Activated CD8-positive, alpha-beta T cell treated with anti-CD3 and anti-CD28 coated beads for 36 hours (primary cell): ENCODE results near the gene CFAP43. TPM values are rescaled to one million over a fixed set of nuclear protein-coding genes. Genes with fewer than 3 reads are reported as not detected.
A peak's percentile ranks its signal among the peaks of the same experiment; 100 is the strongest.

Source experiments
- ATAC-seq: fragments of 200-7000 bp; cut with Tn5 transposase; one replicate; pipeline ENCODE4 v1.10.0; 2021; ENCODE audit warnings: mild to moderate bottlenecking, moderate library complexity
- CTCF ChIA-PET: fragments of 350-600 bp; sonication (Branson Sonifier 250); formaldehyde crosslinking; loops from one replicate; lab custom pipeline; 2021; ENCODE audit warnings: antibody characterized with exemption; lab: Charles Lee
- POLR2A ChIA-PET: fragments of 350-600 bp; sonication (Branson Sonifier 250); formaldehyde crosslinking; loops from one replicate; lab custom pipeline; 2021; ENCODE audit warnings: antibody characterized with exemption; lab: Charles Lee
- DNase-seq: peaks from one replicate; pipeline ENCODE4 v3.0.0-alpha.2; 2020
- H3K27ac Mint-ChIP-seq: one replicate; pipeline ENCODE4 v1.8.0; 2021; ENCODE audit warnings: mild to moderate bottlenecking, mixed read lengths
- H3K27me3 Mint-ChIP-seq: one replicate; pipeline ENCODE4 v1.8.0; 2021; ENCODE audit warnings: mixed read lengths
- H3K36me3 Mint-ChIP-seq: one replicate; pipeline ENCODE4 v1.8.0; 2021; ENCODE audit warnings: low read depth, mixed read lengths
- H3K4me1 Mint-ChIP-seq: one replicate; pipeline ENCODE4 v1.8.0; 2021; ENCODE audit warnings: low read depth, mixed read lengths
- H3K4me3 Mint-ChIP-seq: one replicate; pipeline ENCODE4 v1.8.0; 2021; ENCODE audit warnings: mild to moderate bottlenecking, moderate library complexity, mixed read lengths
- H3K9me3 Mint-ChIP-seq: one replicate; pipeline ENCODE4 v1.8.0; 2021; ENCODE audit warnings: mixed read lengths
- CTCF ChIP-seq: fragments of 200-600 bp; IDR thresholded peaks from one replicate; pipeline ENCODE4 v1.8.0; 2022; ENCODE audit warnings: antibody characterized with exemption, mild to moderate bottlenecking
- intact Hi-C: fragments of 100-400 bp; cut with micrococcal nuclease; formaldehyde crosslinking; loops from one replicate; pipeline ENCODE4 v1.10.0; 2022
- total RNA-seq, 2 experiments: library from RNA; stranded (reverse); gene quantifications; one replicate each; pipeline ENCODE4 v1.2.3, GENCODE V29; 2021

Gene CFAP43
- total RNA-seq, 2 experiments from 2014 or later: 0.16 TPM; not detected in 1

DNA sequence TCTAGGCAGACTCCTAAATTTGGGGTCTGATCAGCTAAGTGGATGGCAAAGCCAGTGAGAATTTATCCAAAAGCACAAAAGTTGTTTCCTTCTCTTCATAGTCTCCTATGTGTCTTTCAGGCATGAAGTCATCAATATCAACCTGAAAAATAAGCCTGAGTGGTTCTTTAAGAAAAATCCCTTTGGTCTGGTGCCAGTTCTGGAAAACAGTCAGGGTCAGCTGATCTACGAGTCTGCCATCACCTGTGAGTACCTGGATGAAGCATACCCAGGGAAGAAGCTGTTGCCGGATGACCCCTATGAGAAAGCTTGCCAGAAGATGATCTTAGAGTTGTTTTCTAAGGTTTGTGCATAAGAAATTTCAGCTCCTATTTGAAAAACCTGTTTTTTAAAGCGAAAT, 27.3 kb upstream of the CFAP43 start:
- Mint-ChIP-seq H3K36me3 (peaks cover 77% of the 10 kb centered on the region), H3K27ac (peak overlapping the region; percentile 94), H3K27me3 (no peaks in the 10 kb centered on the region), H3K9me3 (no peaks in the 10 kb centered on the region), H3K4me3 (no peak overlapping the region), H3K4me1 (peaks cover 70% of the 10 kb centered on the region)
- no peak for TF ChIP-seq CTCF
- ATAC-seq (no peak), DNase-seq (no peak)
- intact Hi-C loops: no loop called here
- CTCF ChIA-PET: interaction anchor here (0.9 to 1.4 kb wide), 2 partner anchors 14 to 16 kb away, joined by 3 to 7 read pairs; no protein-coding TSS in a partner anchor
- POLR2A ChIA-PET: interaction anchor here (1.3 to 8.0 kb wide), 2 partner anchors 7 to 138 kb away, joined by 5 to 74 read pairs; partner anchors contain the start of genes GSTO2 and SFR1

DNA sequence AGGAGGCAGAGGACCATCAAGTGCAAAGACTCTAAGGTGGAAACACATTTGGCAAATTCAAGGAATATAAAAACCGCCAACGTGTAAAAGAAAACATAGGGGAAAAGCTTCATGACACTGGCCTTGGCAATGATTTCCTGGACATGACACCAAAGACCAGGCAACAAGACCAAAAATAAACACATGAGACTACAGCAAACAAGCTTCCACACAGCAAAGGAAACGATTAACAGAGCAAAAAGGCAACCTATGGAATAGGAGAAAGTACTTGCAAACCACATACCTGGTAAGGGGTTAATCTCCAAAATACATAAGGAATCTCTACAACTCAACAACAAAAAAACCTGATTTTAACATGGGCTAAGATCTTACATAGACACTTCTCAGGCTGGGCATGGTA, 26.0 kb upstream of the CFAP43 start:
- no peak for TF ChIP-seq CTCF
- no peaks in the 10 kb centered on the region for H3K9me3 Mint-ChIP-seq
- H3K27ac Mint-ChIP-seq: peak overlapping the region; percentile 70
- no peak overlapping the region for H3K4me3 Mint-ChIP-seq
- CTCF ChIA-PET: interaction anchor here (1.1 to 2.9 kb wide), 4 partner anchors 8 to 93 kb away, joined by 4 to 13 read pairs (median 5); no protein-coding TSS in a partner anchor
- POLR2A ChIA-PET: interaction anchor here (1.3 to 8.0 kb wide), 3 partner anchors 8 to 137 kb away, joined by 4 to 74 read pairs (median 5); partner anchors contain the start of genes GSTO2 and SFR1
- H3K36me3 Mint-ChIP-seq: peaks cover 68% of the 10 kb centered on the region
- intact Hi-C loops: no loop called here
- no peak for ATAC-seq
- H3K27me3 Mint-ChIP-seq: no peaks in the 10 kb centered on the region
- peaks cover 70% of the 10 kb centered on the region for H3K4me1 Mint-ChIP-seq
- DNase-seq: no peak

DNA sequence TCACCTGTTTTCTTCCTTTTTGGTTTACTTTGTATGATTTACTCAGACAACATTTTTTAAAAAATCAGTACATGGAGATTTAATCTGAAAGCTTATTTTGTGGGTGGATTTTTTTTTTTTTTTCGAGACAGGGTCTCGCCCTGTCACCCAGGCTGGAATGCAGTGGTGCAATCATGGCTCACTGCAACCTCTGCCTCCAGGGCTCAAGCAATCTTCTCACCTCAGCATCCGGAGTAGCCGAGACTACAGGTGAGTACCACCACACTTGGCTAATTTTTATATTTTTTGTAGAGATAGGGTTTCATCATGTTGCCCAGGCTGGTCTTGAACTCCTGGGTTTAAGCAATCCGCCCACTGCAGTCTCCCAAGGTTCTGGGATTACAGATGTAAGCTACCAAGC, 25.1 kb upstream of the CFAP43 start:
- H3K4me1 Mint-ChIP-seq: peaks cover 72% of the 10 kb centered on the region

GRCh38 chr10:104256335-104256961, 24.3 kb upstream of the CFAP43 start:
- Mint-ChIP-seq H3K27me3 (no peaks in the 10 kb centered on the region), H3K27ac (peak overlapping the region; percentile 95), H3K4me1 (peaks cover 66% of the 10 kb centered on the region), H3K9me3 (no peaks in the 10 kb centered on the region), H3K36me3 (peaks cover 56% of the 10 kb centered on the region), H3K4me3 (peak overlapping the region; percentile 86)
- ATAC-seq (no peak), DNase-seq (no peak)
- intact Hi-C loops: no loop called here
- CTCF ChIA-PET: interaction anchor here (1.1 to 4.0 kb wide), 5 partner anchors 10 to 135 kb away, joined by 6 to 36 read pairs (median 10); partner anchors contain the start of gene SFR1
- POLR2A ChIA-PET: interaction anchor here (8.0 kb wide), 1 partner anchor 10 kb away, joined by 74 read pairs; the partner anchor contains the start of gene GSTO2
- no peak for TF ChIP-seq CTCF

More for the DNA sequence above, 25.1 kb upstream of the CFAP43 start:
- ATAC-seq: no peak
- peak overlapping the region; percentile 86 for H3K4me3 Mint-ChIP-seq
- no peaks in the 10 kb centered on the region for H3K27me3 Mint-ChIP-seq
- intact Hi-C loops: no loop called here
- no peak for TF ChIP-seq CTCF
- peak overlapping the region; percentile 46 for H3K27ac Mint-ChIP-seq
- ChIA-PET POLR2A (interaction anchor here (1.4 to 8.0 kb wide), 2 partner anchors 9 to 19 kb away, joined by 4 to 74 read pairs; partner anchors contain the start of gene GSTO2), CTCF (interaction anchor here (0.7 to 2.9 kb wide), 6 partner anchors 9 to 93 kb away, joined by 3 to 13 read pairs (median 5); no protein-coding TSS in a partner anchor)
- no peak for DNase-seq
- peaks cover 64% of the 10 kb centered on the region for H3K36me3 Mint-ChIP-seq
- no peaks in the 10 kb centered on the region for H3K9me3 Mint-ChIP-seq
